CD8-positive, alpha-beta memory T cell (primary cell): ENCODE data around the gene C4orf54. TPM values are rescaled to one million over a fixed set of nuclear protein-coding genes. Genes with fewer than 3 reads are reported as not detected.

Source experiments
- CTCF ChIA-PET: fragments of 350-600 bp; sonication (Branson Sonifier 250); formaldehyde crosslinking; loops from one replicate; lab custom pipeline; 2021; ENCODE audit warnings: antibody characterized with exemption; lab: Charles Lee
- POLR2A ChIA-PET: fragments of 350-600 bp; sonication (Branson Sonifier 250); formaldehyde crosslinking; loops from one replicate; lab custom pipeline; 2021; ENCODE audit warnings: antibody characterized with exemption; lab: Charles Lee
- DNase-seq, 5 donors: peaks; one replicate each; pipeline versions ENCODE4 v3.0.0 to v3.0.0-alpha.2; 2020 to 2022; ENCODE audit warnings: mixed read lengths in 1 of 5
- H3K27ac ChIP-seq: one replicate; pipeline ENCODE4 v1.7.0; 2013; ENCODE audit warnings: low read depth, mild to moderate bottlenecking, low read length, moderate library complexity
- H3K27me3 ChIP-seq: 2 replicates; pipeline ENCODE4 v1.7.0; 2013; ENCODE audit warnings: low read length, mild to moderate bottlenecking; ENCODE audit not compliant: insufficient read depth, poor library complexity, severe bottlenecking
- H3K36me3 ChIP-seq: 2 replicates; pipeline ENCODE4 v1.7.0; 2013; ENCODE audit warnings: mild to moderate bottlenecking, low read length, moderate library complexity; ENCODE audit not compliant: insufficient read depth
- H3K4me1 ChIP-seq: 2 replicates; pipeline ENCODE4 v1.7.0; 2013; ENCODE audit warnings: mild to moderate bottlenecking, low read length, moderate library complexity; ENCODE audit not compliant: insufficient read depth
- H3K4me3 ChIP-seq: 2 replicates; pipeline ENCODE4 v1.7.0; 2013; ENCODE audit warnings: mild to moderate bottlenecking, low read length
- H3K9me3 ChIP-seq: 2 replicates; pipeline ENCODE4 v1.7.0; 2013; ENCODE audit warnings: mild to moderate bottlenecking, low read length
- H3K27ac Mint-ChIP-seq, 8 donors: one replicate each; pipeline ENCODE4 v1.8.0; 2020 to 2021; ENCODE audit warnings: mixed read lengths in 8 of 8, mild to moderate bottlenecking in 6 of 8, inconsistent platforms in 3 of 8, moderate library complexity in 3 of 8
- H3K27me3 Mint-ChIP-seq, 2 donors: one replicate each; pipeline ENCODE4 v1.8.0; 2020 to 2021; ENCODE audit warnings: mixed read lengths in 2 of 2, mild to moderate bottlenecking in 1 of 2, moderate library complexity in 1 of 2
- H3K36me3 Mint-ChIP-seq, 3 donors: one replicate each; pipeline ENCODE4 v1.8.0; 2020 to 2021; ENCODE audit warnings: mixed read lengths in 3 of 3, inconsistent platforms in 1 of 3, mild to moderate bottlenecking in 1 of 3
- H3K4me1 Mint-ChIP-seq, 3 donors: one replicate each; pipeline ENCODE4 v1.8.0; 2020 to 2021; ENCODE audit warnings: mixed read lengths in 3 of 3, inconsistent platforms in 1 of 3, mild to moderate bottlenecking in 1 of 3
- H3K4me3 Mint-ChIP-seq, 7 donors: one replicate each; pipeline ENCODE4 v1.8.0; 2020 to 2021; ENCODE audit warnings: mixed read lengths in 7 of 7, mild to moderate bottlenecking in 6 of 7, moderate library complexity in 4 of 7, inconsistent platforms in 2 of 7
- H3K9me3 Mint-ChIP-seq, 5 donors: one replicate each; pipeline ENCODE4 v1.8.0; 2020 to 2022; ENCODE audit warnings: mixed read lengths in 5 of 5, mild to moderate bottlenecking in 3 of 5, moderate library complexity in 2 of 5, inconsistent platforms in 1 of 5
- polyA plus RNA-seq: library from polyadenylated mRNA; unstranded; fragments of 300-500 nt; fragmentation: Illumina TruSeq; gene quantifications from one replicate; pipeline ENCODE4 v1.2.3, GENCODE V29; 2021
- total RNA-seq, 2 experiments: library from RNA; stranded (reverse); gene quantifications; one replicate each; pipeline ENCODE4 v1.2.3, GENCODE V29; 2021

Gene C4orf54
- total and polyA plus RNA-seq, 3 experiments from 2014 or later = not detected

DNA sequence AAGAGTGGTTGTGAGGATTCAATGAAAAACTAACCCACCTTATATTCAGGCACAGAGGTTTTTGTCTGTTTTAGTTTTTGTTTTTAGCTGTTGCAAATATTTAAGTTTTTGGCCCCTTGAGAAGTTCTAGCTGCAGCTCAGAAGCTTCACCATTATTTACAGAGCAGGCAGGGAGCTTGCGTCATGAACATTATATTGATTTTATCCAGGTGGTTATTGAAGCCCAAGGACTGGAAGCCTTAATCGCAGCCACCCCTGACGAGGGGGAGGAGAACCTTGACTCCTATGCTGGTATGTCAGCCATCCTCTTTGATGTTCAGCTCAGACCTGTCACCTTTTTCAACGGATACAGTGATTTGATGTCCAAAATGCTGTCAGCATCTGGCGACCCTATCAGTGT is 44.9 kb downstream of the C4orf54 start:
- H3K36me3 Mint-ChIP-seq = no peaks in the 10 kb centered on the region
- CTCF ChIA-PET = no interaction called here
- H3K27ac Mint-ChIP-seq = no peak overlapping the region
- H3K4me1 ChIP-seq = no peaks in the 10 kb centered on the region
- no peak for DNase-seq
- H3K27me3 ChIP-seq = no peaks in the 10 kb centered on the region
- no peaks in the 10 kb centered on the region for H3K9me3 Mint-ChIP-seq
- POLR2A ChIA-PET = no interaction called here
- H3K4me3 Mint-ChIP-seq = no peak overlapping the region
- H3K36me3 ChIP-seq = no peaks in the 10 kb centered on the region
- no peaks in the 10 kb centered on the region for H3K4me1 Mint-ChIP-seq
- H3K27ac ChIP-seq = no peak overlapping the region
- peaks cover 10 to 74% of the 10 kb centered on the region in 2 donors for H3K27me3 Mint-ChIP-seq
- H3K9me3 ChIP-seq = no peaks in the 10 kb centered on the region
- no peak overlapping the region for H3K4me3 ChIP-seq

DNA sequence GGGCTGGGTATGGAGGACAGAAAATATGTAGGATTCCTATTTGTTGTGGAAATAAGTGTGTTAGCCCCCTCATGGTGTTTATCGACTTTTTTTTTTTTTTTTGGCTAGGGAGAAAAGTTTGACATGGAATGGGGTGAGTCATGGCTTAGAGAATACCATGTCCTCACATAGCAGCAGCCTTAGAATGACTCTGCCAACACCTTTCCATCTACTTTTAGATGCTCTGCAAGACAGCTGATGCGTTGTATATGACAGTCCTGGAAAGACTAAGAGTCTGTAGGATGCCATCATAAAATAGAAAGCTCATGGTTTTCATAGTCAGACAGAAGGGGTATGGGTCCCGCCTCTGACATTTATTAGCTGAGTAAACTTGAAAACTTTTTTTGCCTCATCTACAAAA is 45.3 kb downstream of the C4orf54 start:
- no peak overlapping the region for H3K27ac Mint-ChIP-seq
- no peaks in the 10 kb centered on the region for H3K9me3 ChIP-seq
- no peaks in the 10 kb centered on the region for H3K36me3 Mint-ChIP-seq
- no peaks in the 10 kb centered on the region for H3K4me1 Mint-ChIP-seq
- H3K27me3 Mint-ChIP-seq = peaks cover 11 to 74% of the 10 kb centered on the region in 2 donors
- ChIA-PET CTCF (no interaction called here), POLR2A (no interaction called here)
- H3K36me3 ChIP-seq = no peaks in the 10 kb centered on the region
- no peaks in the 10 kb centered on the region for H3K4me1 ChIP-seq
- no peaks in the 10 kb centered on the region for H3K9me3 Mint-ChIP-seq
- DNase-seq = no peak
- no peak overlapping the region for H3K4me3 Mint-ChIP-seq
- no peak overlapping the region for H3K4me3 ChIP-seq
- H3K27ac ChIP-seq = no peak overlapping the region
- H3K27me3 ChIP-seq = no peaks in the 10 kb centered on the region

DNA sequence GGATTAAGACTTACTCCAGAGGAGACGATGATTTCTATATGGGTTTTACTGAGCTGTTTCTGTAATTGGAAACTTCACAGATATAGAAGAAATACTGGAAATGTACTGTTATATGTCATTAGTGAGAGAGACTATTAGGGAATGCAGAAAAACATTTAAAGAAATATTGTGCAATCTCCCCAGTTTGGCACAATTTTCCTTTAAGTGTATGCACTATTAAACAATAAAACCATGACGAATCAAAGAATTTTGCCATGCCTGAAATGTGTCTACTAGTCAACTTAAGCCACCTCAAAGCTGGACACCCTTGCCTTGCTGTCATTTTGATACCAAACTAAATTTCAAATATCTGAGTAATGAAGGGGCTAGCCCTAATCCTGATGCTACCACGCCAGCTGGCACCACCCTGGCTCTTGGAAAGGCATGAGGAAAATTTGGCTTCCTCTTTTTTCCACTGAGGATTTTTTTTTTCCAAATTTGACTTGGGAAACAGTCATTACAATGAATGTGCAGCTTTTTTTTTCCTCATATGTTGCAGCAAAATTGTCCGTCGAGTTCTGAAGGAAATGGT is 46.9 kb downstream of the C4orf54 start:
- Mint-ChIP-seq H3K36me3 (no peaks in the 10 kb centered on the region), H3K4me3 (no peak overlapping the region), H3K27ac (no peak overlapping the region), H3K27me3 (peaks cover 15 to 73% of the 10 kb centered on the region in 2 donors), H3K9me3 (no peaks in the 10 kb centered on the region), H3K4me1 (no peaks in the 10 kb centered on the region)
- no peaks in the 10 kb centered on the region for H3K27me3 ChIP-seq
- H3K4me1 ChIP-seq = no peaks in the 10 kb centered on the region
- no peak for DNase-seq
- H3K4me3 ChIP-seq = no peak overlapping the region
- H3K36me3 ChIP-seq = no peaks in the 10 kb centered on the region
- ChIA-PET CTCF (no interaction called here), POLR2A (no interaction called here)
- no peak overlapping the region for H3K27ac ChIP-seq
- H3K9me3 ChIP-seq = no peaks in the 10 kb centered on the region

DNA sequence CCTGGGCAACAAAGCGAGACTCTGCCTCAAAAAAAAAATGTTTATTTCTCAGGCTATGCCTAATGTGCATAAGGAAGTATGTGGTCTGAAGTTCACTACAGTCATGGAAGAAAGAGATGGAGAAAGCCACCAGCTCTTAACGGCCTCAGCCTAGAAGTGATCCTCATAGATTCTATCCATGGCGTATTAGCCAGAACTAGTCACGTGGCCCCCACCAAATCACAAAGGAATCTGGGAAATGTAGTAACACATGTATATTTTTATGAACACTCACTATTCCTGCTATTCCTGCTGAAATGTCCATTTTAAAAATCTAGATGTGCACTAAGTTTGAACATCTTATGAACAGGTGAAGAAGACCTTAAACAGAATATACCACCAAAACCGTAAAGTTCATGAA is 49.2 kb downstream of the C4orf54 start:
- Histone ChIP-seq H3K27me3 (no peaks in the 10 kb centered on the region), H3K4me1 (no peaks in the 10 kb centered on the region), H3K27ac (no peak overlapping the region), H3K9me3 (no peaks in the 10 kb centered on the region), H3K4me3 (no peak overlapping the region), H3K36me3 (no peaks in the 10 kb centered on the region)
- Mint-ChIP-seq H3K27ac (no peak overlapping the region), H3K36me3 (no peaks in the 10 kb centered on the region), H3K27me3 (peaks cover 14 to 74% of the 10 kb centered on the region in 2 donors), H3K4me3 (no peak overlapping the region), H3K4me1 (no peaks in the 10 kb centered on the region), H3K9me3 (no peaks in the 10 kb centered on the region)
- ChIA-PET CTCF (no interaction called here), POLR2A (no interaction called here)
- DNase-seq = no peak

Other genes starting within 250 kb of the C4orf54 start
- gene ADH7, start 222.5 kb downstream of the C4orf54 start, total RNA-seq = not detected
- gene ADH7, start 222.5 kb downstream of the C4orf54 start, polyA plus RNA-seq = not detected
- not detected for gene C4orf17, start 146.8 kb downstream of the C4orf54 start, total RNA-seq
- gene C4orf17, start 146.8 kb downstream of the C4orf54 start, polyA plus RNA-seq = not detected
- 10 to 100 TPM in 1 of 2 experiments, 1 to 10 TPM in 1; 8.1 to 10.1 TPM for gene TRMT10A, start 93.8 kb downstream of the C4orf54 start, total RNA-seq
- 1.8 TPM for gene TRMT10A, start 93.8 kb downstream of the C4orf54 start, polyA plus RNA-seq
- not detected for gene MTTP, start 83.0 kb downstream of the C4orf54 start, total RNA-seq
- gene MTTP, start 83.0 kb downstream of the C4orf54 start, polyA plus RNA-seq = not detected
- gene DAPP1, start 159.0 kb upstream of the C4orf54 start, total RNA-seq = 10 to 100 TPM; 18.8 to 20.9 TPM
- gene DAPP1, start 159.0 kb upstream of the C4orf54 start, polyA plus RNA-seq = 10.3 TPM
- 10 to 100 TPM; 35.7 to 37.9 TPM for gene LAMTOR3, start 236.6 kb upstream of the C4orf54 start, total RNA-seq
- gene LAMTOR3, start 236.6 kb upstream of the C4orf54 start, polyA plus RNA-seq = 39.0 TPM